HUES48 (cell line): ENCODE results near the gene PPP1R14B.

Experiments
- H3K27ac ChIP-seq: one replicate; pipeline ENCODE4 v1.7.0; 2013; ENCODE audit warnings: low read depth, low read length, inconsistent platforms
- H3K27me3 ChIP-seq: 2 replicates; pipeline ENCODE4 v1.6.1; 2013; ENCODE audit warnings: mild to moderate bottlenecking, low read length; ENCODE audit not compliant: control insufficient read depth, insufficient read depth
- H3K36me3 ChIP-seq: 2 replicates; pipeline ENCODE4 v1.6.1; 2013; ENCODE audit warnings: low read length; ENCODE audit not compliant: control insufficient read depth, insufficient read depth
- H3K4me1 ChIP-seq: 2 replicates; pipeline ENCODE4 v1.6.1; 2013; ENCODE audit warnings: mild to moderate bottlenecking, low read length; ENCODE audit not compliant: control insufficient read depth, insufficient read depth
- H3K4me3 ChIP-seq: 2 replicates; pipeline ENCODE4 v1.5.1; 2013; ENCODE audit warnings: mild to moderate bottlenecking, low read depth, low read length
- H3K9ac ChIP-seq: 2 replicates; pipeline ENCODE4 v1.6.1; 2013; ENCODE audit warnings: mild to moderate bottlenecking, low read depth, low read length, moderate library complexity
- H3K9me3 ChIP-seq: 2 replicates; pipeline ENCODE4 v1.6.1; 2013; ENCODE audit warnings: low read length; ENCODE audit not compliant: control insufficient read depth, insufficient read depth

The PPP1R14B gene

DNA sequence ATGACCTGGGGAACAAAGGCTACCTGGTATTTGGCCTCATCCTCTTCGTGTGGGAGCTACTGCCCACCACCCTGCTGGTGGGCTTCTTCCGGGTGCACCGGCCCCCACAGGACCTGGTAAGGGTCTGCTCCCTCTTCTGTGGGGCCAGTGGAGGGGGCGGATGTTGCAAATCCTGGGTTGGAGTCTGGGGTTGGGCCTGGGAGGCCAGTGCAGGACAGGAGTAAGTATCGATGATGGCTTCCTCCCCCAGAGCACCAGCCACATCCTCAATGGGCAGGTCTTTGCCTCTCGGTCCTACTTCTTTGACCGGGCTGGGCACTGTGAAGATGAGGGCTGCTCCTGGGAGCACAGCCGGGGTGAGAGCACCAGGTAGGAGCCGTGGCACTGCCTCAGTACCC is 41.6 kb upstream of the PPP1R14B start:
- Histone ChIP-seq H3K4me1 (peaks cover 5% of the 10 kb centered on the region; the same call in 1 of the 2 replicates), H3K27me3 (peaks cover 48% of the 10 kb centered on the region), H3K27ac (no peak overlapping the region), H3K36me3 (no peaks in the 10 kb centered on the region), H3K4me3 (no peak overlapping the region), H3K9me3 (no peaks in the 10 kb centered on the region), H3K9ac (no peak overlapping the region)

DNA sequence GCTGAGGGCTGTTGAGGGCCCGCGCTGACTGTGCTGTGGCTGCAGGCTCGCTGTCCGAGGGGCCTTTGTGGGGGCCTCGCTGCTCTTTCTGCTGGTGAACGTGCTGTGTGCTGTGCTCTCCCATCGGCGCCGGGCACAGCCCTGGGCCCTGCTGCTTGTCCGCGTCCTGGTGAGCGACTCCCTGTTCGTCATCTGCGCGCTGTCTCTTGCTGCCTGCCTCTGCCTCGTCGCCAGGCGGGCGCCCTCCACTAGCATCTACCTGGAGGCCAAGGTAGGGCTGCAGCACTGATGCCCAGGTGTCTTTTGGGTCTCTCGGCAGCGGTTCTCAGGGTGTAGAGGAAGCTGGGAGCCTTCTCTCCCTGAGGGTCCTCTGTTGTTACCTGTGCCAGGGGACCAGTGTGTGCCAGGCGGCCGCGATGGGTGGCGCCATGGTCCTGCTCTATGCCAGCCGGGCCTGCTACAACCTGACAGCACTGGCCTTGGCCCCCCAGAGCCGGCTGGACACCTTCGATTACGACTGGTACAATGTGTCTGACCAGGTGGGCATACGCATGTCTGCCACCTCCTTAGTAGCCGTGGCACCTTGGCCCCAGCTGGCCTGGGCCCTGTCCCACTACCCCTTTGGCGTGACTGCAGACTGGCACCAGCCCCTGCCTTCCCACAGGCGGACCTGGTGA is 41.1 kb upstream of the PPP1R14B start:
- Histone ChIP-seq H3K27ac (no peak overlapping the region), H3K4me1 (peaks cover 5% of the 10 kb centered on the region; the same call in 1 of the 2 replicates), H3K4me3 (no peak overlapping the region), H3K36me3 (no peaks in the 10 kb centered on the region), H3K27me3 (peaks cover 43% of the 10 kb centered on the region), H3K9ac (no peak overlapping the region), H3K9me3 (no peaks in the 10 kb centered on the region)

DNA sequence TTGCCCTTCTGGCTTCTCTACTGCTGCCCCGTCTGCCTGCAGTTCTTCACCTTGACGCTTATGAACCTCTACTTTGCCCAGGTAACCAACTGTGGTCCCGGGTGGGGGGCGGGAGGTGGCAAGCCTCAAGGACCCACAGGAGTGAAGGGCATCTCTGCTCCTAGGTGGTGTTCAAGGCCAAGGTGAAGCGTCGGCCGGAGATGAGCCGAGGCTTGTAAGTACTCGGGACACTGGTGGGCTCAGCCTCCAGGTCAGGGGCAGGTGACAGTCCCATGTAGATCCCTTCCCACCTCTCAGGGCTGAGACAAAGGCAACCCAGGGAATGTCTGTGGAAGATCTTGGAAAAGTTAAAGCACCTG is 40.0 kb upstream of the PPP1R14B start:
- Histone ChIP-seq H3K27ac (no peak overlapping the region), H3K4me3 (no peak overlapping the region), H3K36me3 (no peaks in the 10 kb centered on the region)

DNA sequence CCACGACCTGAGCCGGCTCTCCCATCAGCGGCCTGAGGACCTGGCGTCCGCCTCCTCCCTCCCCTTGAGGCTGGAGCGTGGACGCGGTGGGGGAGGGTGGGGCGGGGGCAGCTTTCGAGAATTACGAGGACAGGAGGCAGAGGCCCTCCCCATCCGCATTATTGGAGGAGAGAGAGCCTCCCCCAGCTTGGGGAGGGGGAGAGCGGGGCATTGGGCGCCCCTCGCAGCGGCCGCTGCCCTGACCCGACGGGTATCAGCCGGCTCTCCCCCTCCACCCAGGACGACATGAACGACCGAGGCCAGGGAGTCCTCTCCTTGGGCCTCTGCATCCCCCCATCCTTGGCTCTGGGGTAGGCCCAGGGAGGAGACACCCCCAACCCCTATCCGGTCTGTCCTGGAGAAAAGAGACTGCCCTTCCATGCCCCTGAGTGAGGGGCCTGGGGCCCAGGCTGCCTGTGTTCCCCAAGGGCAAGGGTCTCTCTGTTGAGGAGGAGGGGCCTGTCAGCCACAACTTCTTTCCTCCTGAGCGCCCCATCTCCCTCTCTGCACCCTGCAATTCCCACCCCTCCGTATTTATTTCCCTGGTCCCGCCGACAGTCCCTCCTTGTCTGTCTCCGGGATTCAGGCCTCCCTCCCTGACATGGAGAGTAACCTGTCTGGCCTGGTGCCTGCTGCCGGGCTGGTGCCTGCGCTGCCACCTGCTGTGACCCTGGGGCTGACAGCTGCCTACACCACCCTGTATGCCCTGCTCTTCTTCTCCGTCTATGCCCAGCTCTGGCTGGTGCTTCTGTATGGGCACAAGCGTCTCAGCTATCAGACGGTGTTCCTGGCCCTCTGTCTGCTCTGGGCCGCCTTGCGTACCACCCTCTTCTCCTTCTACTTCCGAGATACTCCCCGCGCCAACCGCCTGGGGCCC is 39.4 kb upstream of the PPP1R14B start:
- Histone ChIP-seq H3K27me3 (peaks cover 26% of the 10 kb centered on the region), H3K4me1 (peaks cover 5% of the 10 kb centered on the region; the same call in 1 of the 2 replicates), H3K27ac (no peak overlapping the region), H3K9ac (0 out of 2 replicates have a peak overlapping the region, but pooled peaks have one; percentile 12), H3K9me3 (no peaks in the 10 kb centered on the region), H3K36me3 (no peaks in the 10 kb centered on the region), H3K4me3 (peak overlapping the region; percentile 96)

More for the DNA sequence above, 40.0 kb upstream of the PPP1R14B start:
- Histone ChIP-seq H3K4me1 (peaks cover 5% of the 10 kb centered on the region; the same call in 1 of the 2 replicates), H3K9ac (no peak overlapping the region), H3K27me3 (peaks cover 32% of the 10 kb centered on the region), H3K9me3 (no peaks in the 10 kb centered on the region)

DNA sequence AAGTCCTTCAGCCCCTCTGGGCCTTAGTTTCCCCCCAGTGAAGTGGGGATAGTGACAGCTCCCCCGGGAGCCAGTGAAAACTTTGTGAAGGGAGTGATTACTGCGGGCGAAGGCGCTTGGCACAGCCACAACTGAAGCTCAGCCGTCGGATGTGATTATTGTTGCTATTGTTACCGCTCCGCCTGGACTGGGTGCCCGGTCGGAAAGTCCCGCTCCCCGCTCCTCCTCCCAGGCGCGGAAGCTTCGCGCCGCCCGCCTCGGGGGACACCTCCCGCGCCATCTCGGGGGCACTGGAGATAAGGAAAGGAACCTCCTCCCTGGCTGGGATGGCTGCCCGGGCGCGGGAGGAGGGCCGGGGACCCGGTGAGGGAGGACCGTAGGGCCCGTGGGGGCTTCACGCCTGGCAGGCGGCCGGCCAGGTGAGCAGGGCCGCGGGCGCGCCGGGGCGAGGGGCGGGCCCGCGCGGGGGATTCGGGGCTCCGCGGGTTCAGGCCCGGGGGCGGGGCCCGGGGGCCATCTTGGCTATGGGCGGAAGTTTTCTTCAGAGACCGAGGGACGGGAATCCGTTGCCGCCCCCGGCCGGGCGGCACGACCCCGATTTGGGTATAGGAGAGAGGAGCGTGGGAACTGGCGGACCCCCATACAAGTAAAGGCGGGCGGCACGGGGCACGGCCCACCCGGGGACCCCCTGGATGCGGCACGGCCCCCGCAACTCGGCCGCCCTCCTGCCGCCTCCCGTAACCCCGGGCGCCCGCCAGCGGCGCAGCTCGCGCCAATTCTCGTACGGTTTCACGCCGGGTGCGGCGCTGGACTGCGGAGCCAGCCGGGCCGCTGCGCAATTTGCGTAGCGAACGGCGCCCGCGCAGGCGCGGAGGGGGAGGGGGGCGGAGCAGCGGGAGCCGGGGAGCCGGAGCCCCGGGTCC is 38.5 kb upstream of the PPP1R14B start, which contains the start of gene GPR137:
TSS of gene GPR137 (plus strand) at position 887 of the 923 bp plus-strand sequence. CDS start 677 bp downstream, outside the sequence.
- H3K36me3 ChIP-seq: no peaks in the 10 kb centered on the region
- no peaks in the 10 kb centered on the region for H3K9me3 ChIP-seq
- peak within 1 kb of the TSS; percentile 96 for H3K4me3 ChIP-seq
- peaks cover 5% of the 10 kb centered on the region; the same call in 1 of the 2 replicates for H3K4me1 ChIP-seq
- H3K27me3 ChIP-seq: peaks cover 17% of the 10 kb centered on the region
- 0 out of 2 replicates have a peak within 1 kb of the TSS, but pooled peaks have one; percentile 12 for H3K9ac ChIP-seq
- H3K27ac ChIP-seq: peak within 1 kb of the TSS; percentile 85

DNA sequence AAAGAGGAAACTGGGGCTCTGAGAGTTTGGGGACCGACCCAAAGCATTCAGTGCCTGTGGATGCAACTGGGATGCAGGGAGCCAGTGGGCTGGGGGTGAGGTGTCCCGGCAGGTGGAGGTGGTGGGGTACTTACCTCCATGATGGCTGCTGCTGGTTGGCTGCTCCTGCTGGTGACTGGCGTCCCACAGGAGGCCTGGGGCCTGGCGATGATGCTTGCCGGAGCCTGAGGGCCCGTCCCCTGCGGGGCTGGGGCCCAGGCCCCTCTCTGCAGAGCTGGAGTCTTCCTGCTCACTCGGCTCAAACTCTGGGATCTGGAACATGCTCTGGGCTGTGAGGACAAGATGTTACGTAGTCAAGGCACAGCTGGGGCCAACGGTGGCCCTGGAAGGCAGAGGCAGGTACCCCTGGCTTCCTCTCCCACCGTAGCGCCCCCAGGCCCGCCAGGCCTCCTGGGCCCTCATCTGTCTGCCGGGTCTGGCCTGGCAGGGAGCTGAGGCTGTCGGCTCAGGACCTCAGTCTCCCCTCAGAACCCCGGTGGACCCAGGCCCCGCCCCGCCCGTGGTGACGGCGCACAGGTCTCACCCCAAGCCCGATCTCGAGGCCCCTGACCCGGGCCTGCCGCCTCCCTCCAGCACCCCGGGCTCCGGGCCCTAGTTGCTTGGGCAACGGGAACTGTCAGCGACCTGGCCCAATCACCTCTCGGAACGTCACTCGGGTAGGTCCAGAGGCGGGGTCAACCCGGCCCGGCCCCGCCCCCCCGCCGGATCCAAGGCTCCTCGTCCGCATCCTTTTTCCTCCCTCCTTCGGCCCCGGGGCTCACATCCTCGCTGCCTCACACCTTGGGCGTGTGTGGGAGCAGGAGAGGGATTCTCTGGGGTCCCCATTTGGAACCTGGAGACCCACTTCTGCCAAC is 37.6 kb upstream of the PPP1R14B start, which contains the start of gene BAD:
TSS of gene BAD (minus strand) at position 618 of the 914 bp plus-strand sequence. CDS start at position 321, 297 bp downstream.
- Histone ChIP-seq H3K9ac (no peak within 1 kb of the TSS), H3K27me3 (peaks cover 8% of the 10 kb centered on the region)

DNA sequence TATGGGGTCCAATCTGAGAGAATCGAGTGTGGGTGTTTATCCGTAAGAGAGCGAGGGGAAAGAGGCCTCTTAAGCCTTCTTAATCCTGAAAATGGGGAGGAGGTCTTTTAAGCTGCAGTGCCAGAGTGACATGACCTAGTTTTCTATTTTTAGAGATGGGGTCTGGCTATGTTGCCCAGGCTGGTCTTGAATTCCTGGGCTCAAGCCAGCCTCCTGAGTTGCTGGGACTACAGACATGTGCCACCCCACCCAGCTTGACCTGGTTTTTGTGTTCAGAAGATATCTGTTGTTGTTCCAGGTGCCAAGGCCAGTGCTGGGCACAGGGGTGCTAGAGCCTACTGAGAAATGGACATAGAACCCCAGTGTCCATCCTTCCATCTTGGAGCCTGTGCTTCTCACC is 36.3 kb upstream of the PPP1R14B start:
- Histone ChIP-seq H3K27ac (no peak overlapping the region), H3K27me3 (peaks cover 7% of the 10 kb centered on the region; the same call in 1 of the 2 replicates), H3K4me1 (peaks cover 5% of the 10 kb centered on the region; the same call in 1 of the 2 replicates), H3K9me3 (no peaks in the 10 kb centered on the region), H3K4me3 (no peak overlapping the region), H3K9ac (no peak overlapping the region), H3K36me3 (no peaks in the 10 kb centered on the region; the same call in 1 of the 2 replicates)

More for the DNA sequence above, 37.6 kb upstream of the PPP1R14B start, which contains the start of gene BAD:
- peaks cover 5% of the 10 kb centered on the region; the same call in 1 of the 2 replicates for H3K4me1 ChIP-seq
- no peaks in the 10 kb centered on the region for H3K9me3 ChIP-seq
- peak within 1 kb of the TSS; percentile 96 for H3K4me3 ChIP-seq
- H3K36me3 ChIP-seq: no peaks in the 10 kb centered on the region
- peak within 1 kb of the TSS; percentile 85 for H3K27ac ChIP-seq

DNA sequence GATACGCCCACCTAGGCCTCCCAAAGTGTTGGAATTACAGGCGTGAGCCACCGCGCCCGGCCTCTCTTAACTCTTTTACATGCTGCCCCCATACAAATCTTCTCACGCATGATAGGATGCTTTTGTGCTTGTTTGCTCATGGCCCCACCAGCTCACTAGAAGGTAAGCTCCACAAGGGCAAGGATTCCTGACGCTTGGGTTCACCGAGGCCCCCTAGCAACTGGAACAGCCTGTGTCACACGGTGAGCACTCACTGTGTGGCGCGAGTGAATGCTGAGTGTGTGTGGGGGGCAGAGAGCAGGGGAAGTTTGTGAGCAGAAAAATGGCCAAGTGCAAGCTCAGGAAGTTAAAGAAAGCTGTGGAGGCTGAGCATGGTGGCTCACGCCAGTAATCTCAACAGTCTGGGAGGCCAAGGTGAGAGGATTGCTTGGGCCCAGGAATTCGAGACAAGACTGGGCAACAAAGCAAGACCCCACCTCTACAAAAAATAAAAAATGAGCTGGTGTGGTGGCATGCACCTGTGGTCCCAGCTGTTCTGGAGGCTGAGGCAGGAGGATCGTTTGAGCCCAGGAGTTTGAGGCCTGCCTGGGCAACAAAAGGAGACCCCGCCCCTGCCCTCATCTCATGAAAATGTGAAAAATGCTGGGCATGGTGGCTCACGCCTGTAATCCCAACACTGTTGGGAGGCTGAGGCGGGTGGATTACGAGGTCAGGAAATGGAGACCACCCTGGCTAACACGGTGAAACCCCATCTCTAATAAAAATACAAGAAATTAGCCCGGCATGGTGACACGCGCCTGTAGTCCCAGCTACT is 35.4 kb upstream of the PPP1R14B start:
- no peak overlapping the region for H3K9ac ChIP-seq
- peaks cover 2% of the 10 kb centered on the region; the same call in 1 of the 2 replicates for H3K36me3 ChIP-seq
- H3K4me1 ChIP-seq: peaks cover 5% of the 10 kb centered on the region; the same call in 1 of the 2 replicates
- no peak overlapping the region for H3K27ac ChIP-seq
- H3K27me3 ChIP-seq: peaks cover 7% of the 10 kb centered on the region; the same call in 1 of the 2 replicates
- no peak overlapping the region for H3K4me3 ChIP-seq
- no peaks in the 10 kb centered on the region for H3K9me3 ChIP-seq
